Endodermal cell (in vitro differentiated cells): Measurements from ENCODE around the gene KRTAP1-1. TPM values are rescaled to one million over a fixed set of nuclear protein-coding genes. Genes with fewer than 3 reads are reported as not detected.

Experiments
- DNase-seq: peaks from one replicate; pipeline ENCODE4 v3.0.0-alpha.2; 2017
- H3K27ac ChIP-seq: 2 replicates; pipeline ENCODE4 v1.5.1; 2013; ENCODE audit warnings: mild to moderate bottlenecking, low read depth, low read length, moderate library complexity
- H3K27me3 ChIP-seq: 2 replicates; pipeline ENCODE4 v1.6.1; 2013; ENCODE audit warnings: mild to moderate bottlenecking, low read length, moderate library complexity; ENCODE audit not compliant: insufficient read depth, control insufficient read depth, poor library complexity, severe bottlenecking
- H3K36me3 ChIP-seq: 2 replicates; pipeline ENCODE4 v1.7.0; 2013; ENCODE audit warnings: mild to moderate bottlenecking, low read length, moderate library complexity; ENCODE audit not compliant: control insufficient read depth, insufficient read depth
- H3K4me1 ChIP-seq: one replicate; pipeline ENCODE4 v1.7.0; 2013; ENCODE audit warnings: low read length; ENCODE audit not compliant: control insufficient read depth, insufficient read depth
- H3K4me3 ChIP-seq: 2 replicates; pipeline ENCODE4 v1.5.1; 2013; ENCODE audit warnings: mild to moderate bottlenecking, low read length, moderate library complexity
- H3K9ac ChIP-seq: 2 replicates; pipeline ENCODE4 v1.6.1; 2013; ENCODE audit warnings: mild to moderate bottlenecking, low read length, moderate library complexity; ENCODE audit not compliant: poor library complexity, severe bottlenecking; ENCODE audit errors: extremely low read depth
- H3K9me3 ChIP-seq: 2 replicates; pipeline ENCODE4 v1.6.1; 2013; ENCODE audit warnings: mild to moderate bottlenecking, low read length, moderate library complexity; ENCODE audit not compliant: control insufficient read depth
- H3K27ac Mint-ChIP-seq: 2 replicates; pipeline ENCODE4 v1.8.0; 2020; ENCODE audit warnings: mixed read lengths
- H3K27me3 Mint-ChIP-seq: 2 replicates; pipeline ENCODE4 v1.8.0; 2021; ENCODE audit warnings: mild to moderate bottlenecking, mixed read lengths; ENCODE audit not compliant: insufficient read depth
- H3K36me3 Mint-ChIP-seq: 2 replicates; pipeline ENCODE4 v1.8.0; 2020; ENCODE audit warnings: low read depth, mixed read lengths
- H3K4me1 Mint-ChIP-seq: 2 replicates; pipeline ENCODE4 v1.8.0; 2020; ENCODE audit warnings: mixed read lengths
- H3K4me3 Mint-ChIP-seq: 2 replicates; pipeline ENCODE4 v1.8.0; 2020; ENCODE audit warnings: mild to moderate bottlenecking, moderate library complexity, mixed read lengths
- H3K9me3 Mint-ChIP-seq: 2 replicates; pipeline ENCODE4 v1.8.0; 2020; ENCODE audit warnings: mild to moderate bottlenecking, mixed read lengths
- CTCF ChIP-seq: fragments of 200-600 bp; sonication (generic); conservative IDR thresholded peaks from 2 replicates; pipeline ENCODE4 v1.5.0; 2021; ENCODE audit warnings: antibody characterized with exemption, mild to moderate bottlenecking
- WGBS, 2 experiments: methylation state at CpG; one replicate each; pipeline versions ENCODE4 v1.1.5 to v1.1.7; 2013; ENCODE audit warnings: missing lambda C conversion rate in 2 of 2, mixed read lengths in 1 of 2; ENCODE audit not compliant: insufficient coverage in 1 of 2, insufficient read length in 1 of 2; 5-methylcytosine and 5-hydroxymethylcytosine counted together
- total RNA-seq, 2 donors: library from RNA; stranded (reverse); fragmentation: NEBNext Ultra II Directional in 1 of 2; extraction: Animal tissue kit (Norgen Biotek cat#: 25700) in 1 of 2; gene quantifications; 2 replicates in 1 of 2; 3 replicates in 1 of 2; pipeline ENCODE4 v1.2.1, GENCODE V29; 2021

KRTAP1-1 gene
- total RNA-seq, 2 donors from 2014 or later = not detected

GRCh38 chr17:41009301-41009760 is 31.9 kb downstream of the KRTAP1-1 start:
- H3K27ac Mint-ChIP-seq = no peak overlapping the region

GRCh38 chr17:41008811-41009210 is 32.4 kb downstream of the KRTAP1-1 start, which contains the start of gene KRTAP3-1:
TSS of gene KRTAP3-1 (minus strand) at chr17:41009128. CDS start at chr17:41009074, 54 bp downstream.
- Mint-ChIP-seq H3K27ac (no peak within 1 kb of the TSS), H3K27me3 (no peaks in the 10 kb centered on the region), H3K4me1 (peaks cover 21% of the 10 kb centered on the region), H3K4me3 (no peak within 1 kb of the TSS), H3K9me3 (no peaks in the 10 kb centered on the region), H3K36me3 (no peaks in the 10 kb centered on the region)
- H3K27ac ChIP-seq = no peak within 1 kb of the TSS
- no peak within 1 kb of the TSS for H3K9ac ChIP-seq
- peak; percentile 68 for DNase-seq
- H3K4me1 ChIP-seq = peaks cover 8% of the 10 kb centered on the region
- TF ChIP-seq CTCF = no peak
- H3K36me3 ChIP-seq = no peaks in the 10 kb centered on the region
- H3K4me3 ChIP-seq = peak within 1 kb of the TSS; percentile 16
- WGBS, 2 experiments = 91 to 100% methylated on average over 2 to 6 of the region's 8 CpGs
- no peaks in the 10 kb centered on the region for H3K27me3 ChIP-seq
- H3K9me3 ChIP-seq = no peaks in the 10 kb centered on the region

More at GRCh38 chr17:41009301-41009760, 31.9 kb downstream of the KRTAP1-1 start:
- peak; percentile 75 for DNase-seq
- no peak overlapping the region for H3K9ac ChIP-seq
- no peaks in the 10 kb centered on the region for H3K27me3 Mint-ChIP-seq
- peak overlapping the region; percentile 16 for H3K4me3 ChIP-seq
- H3K4me1 ChIP-seq = peaks cover 8% of the 10 kb centered on the region
- H3K27ac ChIP-seq = no peak overlapping the region
- H3K4me1 Mint-ChIP-seq = peaks cover 21% of the 10 kb centered on the region
- H3K4me3 Mint-ChIP-seq = no peak overlapping the region
- TF ChIP-seq CTCF = no peak
- H3K27me3 ChIP-seq = no peaks in the 10 kb centered on the region
- no peaks in the 10 kb centered on the region for H3K9me3 ChIP-seq
- no peaks in the 10 kb centered on the region for H3K36me3 Mint-ChIP-seq
- no peaks in the 10 kb centered on the region for H3K36me3 ChIP-seq
- 61 to 100% methylated on average over 1 to 4 of the region's 4 CpGs for WGBS, 2 experiments
- H3K9me3 Mint-ChIP-seq = no peaks in the 10 kb centered on the region

- H3K4me1 Mint-ChIP-seq = peaks cover 9% of the 10 kb centered on the region
- no peaks in the 10 kb centered on the region for H3K9me3 Mint-ChIP-seq
- 91 to 100% methylated on average over 3 of the region's 3 CpGs for WGBS, 2 experiments
- no peak overlapping the region for H3K4me3 Mint-ChIP-seq
- Histone ChIP-seq H3K9me3 (no peaks in the 10 kb centered on the region), H3K27me3 (no peaks in the 10 kb centered on the region), H3K4me3 (no peak overlapping the region), H3K36me3 (no peaks in the 10 kb centered on the region), H3K4me1 (peaks cover 5% of the 10 kb centered on the region), H3K27ac (no peak overlapping the region), H3K9ac (no peak overlapping the region)
- DNase-seq = peak; percentile 60
- no peaks in the 10 kb centered on the region for H3K27me3 Mint-ChIP-seq
- H3K27ac Mint-ChIP-seq = no peak overlapping the region
- no peak for TF ChIP-seq CTCF
- H3K36me3 Mint-ChIP-seq = no peaks in the 10 kb centered on the region
Observed at GRCh38 chr17:41004397-41004796, 36.9 kb downstream of the KRTAP1-1 start.
